HepG2 (cell line): ENCODE measurements around the gene MMS19. TPM values are rescaled to one million over a fixed set of nuclear protein-coding genes. Genes with fewer than 3 reads are reported as not detected.
A peak's percentile ranks its signal among the peaks of the same experiment; 100 is the strongest.

Source experiments
- ASH2L ChIP-seq: fragments of 300-600, 200-600 bp; sonication (generic); IDR thresholded peaks from 2 replicates; pipeline ENCODE4 v1.7.0; 2017; ENCODE audit warnings: low read depth, mild to moderate bottlenecking, moderate library complexity, mixed read lengths, low read length; ENCODE audit not compliant: insufficient read length
- CHCHD3 ChIP-seq: sonication (generic); formaldehyde crosslinking; IDR thresholded peaks from 2 replicates; pipeline ENCODE4 v1.8.0; 2022; ENCODE audit warnings: mild to moderate bottlenecking, missing genetic modification reagents, moderate library complexity
- MXD4 ChIP-seq: IDR thresholded peaks from 2 replicates; pipeline ENCODE4 v1.6.1; 2016; ENCODE audit warnings: mild to moderate bottlenecking, missing biosample characterization, missing genetic modification reagents
- NONO ChIP-seq, 2 experiments: fragments of 450-650 bp in 1 of 2; sonication (generic) in 1 of 2; formaldehyde crosslinking in 1 of 2; IDR thresholded peaks in 1 of 2; conservative IDR thresholded peaks in 1 of 2; 2 replicates each; pipeline versions ENCODE4 v1.6.1 to v1.8.0; 2017 to 2022; ENCODE audit warnings: mild to moderate bottlenecking in 1 of 2, missing genetic modification reagents in 1 of 2, moderate library complexity in 1 of 2
- NR2F2 ChIP-seq: IDR thresholded peaks from 2 replicates; pipeline ENCODE4 v1.6.1; 2012; ENCODE audit warnings: low read depth, inconsistent platforms, borderline replicate concordance
- POLR2AphosphoS5 ChIP-seq: IDR thresholded peaks from 2 replicates; pipeline ENCODE4 v1.6.1; 2012; ENCODE audit warnings: low read depth, low read length
- SAP130 ChIP-seq: IDR thresholded peaks from 2 replicates; pipeline ENCODE4 v1.6.1; 2016; ENCODE audit warnings: low read depth
- SNAPC2 ChIP-seq: sonication (generic); formaldehyde crosslinking; IDR thresholded peaks from 2 replicates; pipeline ENCODE4 v1.8.1; 2022; ENCODE audit warnings: mild to moderate bottlenecking, missing genetic modification reagents
- SP1 ChIP-seq, 2 experiments: fragments of 450-650 bp in 1 of 2; sonication (generic) in 1 of 2; formaldehyde crosslinking in 1 of 2; IDR thresholded peaks; 2 replicates each; pipeline versions ENCODE4 v1.4.0 to v1.6.1; 2016 to 2020; ENCODE audit warnings: missing genetic modification reagents in 1 of 2
- SP2 ChIP-seq: sonication (generic); formaldehyde crosslinking; IDR thresholded peaks from 2 replicates; pipeline ENCODE4 v1.5.1; 2020; ENCODE audit warnings: mild to moderate bottlenecking, missing genetic modification reagents
- TEAD3 ChIP-seq: optimal IDR thresholded peaks from 2 replicates; pipeline ENCODE3; 2016; ENCODE audit warnings: borderline replicate concordance
- WIZ ChIP-seq: sonication (generic); formaldehyde crosslinking; IDR thresholded peaks from 2 replicates; pipeline ENCODE4 v1.5.1; 2020; ENCODE audit warnings: mild to moderate bottlenecking, missing genetic modification reagents
- ZNF235 ChIP-seq: sonication (generic); formaldehyde crosslinking; IDR thresholded peaks from 2 replicates; pipeline ENCODE4 v1.8.1; 2023; ENCODE audit warnings: mild to moderate bottlenecking, missing genetic modification reagents, borderline replicate concordance
- ZNF724P ChIP-seq: sonication (generic); formaldehyde crosslinking; IDR thresholded peaks from 2 replicates; pipeline ENCODE4 v1.8.0; 2022; ENCODE audit warnings: missing genetic modification reagents, borderline replicate concordance
- ZNF776 ChIP-seq: sonication (generic); formaldehyde crosslinking; IDR thresholded peaks from 2 replicates; pipeline ENCODE4 v1.4.0; 2020; ENCODE audit warnings: mild to moderate bottlenecking, missing genetic modification reagents
- ZNF790 ChIP-seq: sonication (generic); formaldehyde crosslinking; IDR thresholded peaks from 2 replicates; pipeline ENCODE4 v1.8.0; 2022; ENCODE audit warnings: missing genetic modification reagents, mild to moderate bottlenecking, borderline replicate concordance
- ZNF83 ChIP-seq: sonication (generic); formaldehyde crosslinking; IDR thresholded peaks from 2 replicates; pipeline ENCODE4 v1.4.0; 2020; ENCODE audit warnings: missing genetic modification reagents, mild to moderate bottlenecking, borderline replicate concordance
- polyA plus RNA-seq, 8 experiments: library from polyadenylated mRNA; depleted of rRNA in 3 of 8; stranded (reverse) in 7 of 8; unstranded in 1 of 8; fragments of >200 nt; fragmentation: Illumina TruSeq in 4 of 8; extraction: Trizol in 4 of 8; gene quantifications; 2 replicates each; pipeline versions ENCODE4 v1.2.1 to v1.2.3, GENCODE V29; 2011 to 2016; ENCODE audit warnings: low read depth in 4 of 8, missing spikeins in 1 of 8, mixed read lengths in 1 of 8; ENCODE audit not compliant: insufficient read depth in 1 of 8
- total RNA-seq, 5 experiments: library from RNA; depleted of rRNA; stranded (reverse); fragments of >200 nt; fragmentation: Illumina TruSeq; extraction: Trizol; gene quantifications; 2 replicates each; pipeline ENCODE4 v1.2.3, GENCODE V29; 2016; ENCODE audit warnings: low read depth in 1 of 5
- TF ChIP-seq, protein P1 (sequence below): sonication (generic); formaldehyde crosslinking; IDR thresholded peaks from 2 replicates; pipeline ENCODE4 v1.8.0; 2022; ENCODE audit warnings: mild to moderate bottlenecking, missing genetic modification reagents, moderate library complexity
- TF ChIP-seq, protein P2 (sequence below): sonication (generic); formaldehyde crosslinking; IDR thresholded peaks from 2 replicates; pipeline ENCODE4 v1.9.0; 2022; ENCODE audit warnings: missing genetic modification reagents, mild to moderate bottlenecking, borderline replicate concordance
- TF ChIP-seq, protein P3 (sequence below): sonication (generic); formaldehyde crosslinking; IDR thresholded peaks from 2 replicates; pipeline ENCODE4 v1.4.0; 2020; ENCODE audit warnings: missing genetic modification reagents, low read depth, mild to moderate bottlenecking, borderline replicate concordance
- TF ChIP-seq, protein P4 (sequence below): sonication (generic); formaldehyde crosslinking; conservative IDR thresholded peaks from 2 replicates; pipeline ENCODE4 v1.8.0; 2022; ENCODE audit warnings: mild to moderate bottlenecking, moderate library complexity, missing genetic modification reagents
- TF ChIP-seq, protein P5 (sequence below): IDR thresholded peaks from 2 replicates; pipeline ENCODE4 v1.6.1; 2016; ENCODE audit warnings: missing compliant biosample characterization, missing genetic modification reagents, borderline replicate concordance

The MMS19 gene
- total and polyA plus RNA-seq, 2 of the 13 experiments (the other 11 are each of a cell fraction or from before 2014, with no cell fraction given) = 76.4 to 107 TPM

DNA sequence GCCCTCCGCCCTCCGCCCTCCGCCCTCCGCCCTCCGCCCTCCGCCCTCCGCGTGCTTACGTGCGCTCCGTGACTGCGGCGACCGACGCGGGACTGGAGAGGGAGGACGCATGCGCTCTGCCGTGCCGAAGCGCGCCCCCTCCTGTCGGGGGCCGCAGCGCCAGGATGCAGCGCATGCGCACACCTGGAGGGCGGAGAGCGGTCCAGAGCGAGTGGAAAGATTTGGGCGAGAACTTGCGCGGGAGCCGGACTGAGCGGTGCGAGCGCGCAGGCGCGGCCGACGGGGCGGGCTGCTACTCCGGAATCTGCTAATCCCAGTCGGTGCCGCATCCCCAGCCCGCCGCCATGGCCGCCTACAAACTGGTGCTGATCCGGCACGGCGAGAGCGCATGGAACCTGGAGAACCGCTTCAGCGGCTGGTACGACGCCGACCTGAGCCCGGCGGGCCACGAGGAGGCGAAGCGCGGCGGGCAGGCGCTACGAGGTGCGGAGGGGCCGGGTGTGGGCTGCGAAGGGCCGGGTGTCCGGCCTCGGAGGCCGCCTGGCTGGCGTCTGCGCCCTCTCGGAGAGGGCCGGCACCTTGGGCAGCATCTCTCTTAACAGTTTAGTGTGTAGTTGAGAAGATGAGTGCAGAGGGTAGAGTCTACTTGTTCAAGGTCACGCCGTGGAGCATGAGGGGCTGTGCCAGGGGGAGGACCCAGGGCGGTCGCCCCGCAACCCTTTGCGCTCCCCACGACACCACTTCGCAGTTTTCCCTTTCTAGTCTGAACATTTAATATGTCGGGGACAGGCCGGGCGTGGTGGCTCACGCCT, 72.1 kb downstream of the MMS19 start, which contains the start of gene PGAM1 (continued):
- TF ChIP-seq MXD4 (peak; percentile 73), SAP130 (CRISPR knock-in tag) (peak; percentile 76), ASH2L (peak; percentile 59), POLR2AphosphoS5 (peak; percentile 61), SP1 (IDR thresholded peaks at IDR 0.05) (no peak), SP1 (CRISPR knock-in tag; IDR thresholded peaks at IDR 0.05) (peak; percentile 65; the same call in 1 of the 2 replicates), ZNF724P (CRISPR knock-in tag) (peak; percentile 62; the same call in 1 of the 2 replicates), ZNF235 (CRISPR knock-in tag) (no peak), NR2F2 (no peak), WIZ (CRISPR knock-in tag) (0 out of 2 replicates have a peak, but pooled peaks have one; percentile 48), CHCHD3 (0 out of 2 replicates have a peak, but pooled peaks have one; percentile 71), SP2 (CRISPR knock-in tag) (no peak), TEAD3 (peak; percentile 25), ZNF790 (CRISPR knock-in tag) (0 out of 2 replicates have a peak, but pooled peaks have one; percentile 31), NONO (IDR thresholded peaks at IDR 0.05) (no peak), NONO (CRISPR knock-in tag; conservative IDR thresholded peaks at IDR 0.05) (peak; percentile 43), ZNF776 (CRISPR knock-in tag) (0 out of 2 replicates have a peak, but pooled peaks have one; percentile 39), ZNF83 (no peak), SNAPC2 (CRISPR knock-in tag) (no peak)
- TF ChIP-seq, protein P1, sequence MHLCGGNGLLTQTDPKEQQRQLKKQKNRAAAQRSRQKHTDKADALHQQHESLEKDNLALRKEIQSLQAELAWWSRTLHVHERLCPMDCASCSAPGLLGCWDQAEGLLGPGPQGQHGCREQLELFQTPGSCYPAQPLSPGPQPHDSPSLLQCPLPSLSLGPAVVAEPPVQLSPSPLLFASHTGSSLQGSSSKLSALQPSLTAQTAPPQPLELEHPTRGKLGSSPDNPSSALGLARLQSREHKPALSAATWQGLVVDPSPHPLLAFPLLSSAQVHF = 0 out of 2 replicates have a peak, but pooled peaks have one; percentile 61
- TF ChIP-seq, protein P2, sequence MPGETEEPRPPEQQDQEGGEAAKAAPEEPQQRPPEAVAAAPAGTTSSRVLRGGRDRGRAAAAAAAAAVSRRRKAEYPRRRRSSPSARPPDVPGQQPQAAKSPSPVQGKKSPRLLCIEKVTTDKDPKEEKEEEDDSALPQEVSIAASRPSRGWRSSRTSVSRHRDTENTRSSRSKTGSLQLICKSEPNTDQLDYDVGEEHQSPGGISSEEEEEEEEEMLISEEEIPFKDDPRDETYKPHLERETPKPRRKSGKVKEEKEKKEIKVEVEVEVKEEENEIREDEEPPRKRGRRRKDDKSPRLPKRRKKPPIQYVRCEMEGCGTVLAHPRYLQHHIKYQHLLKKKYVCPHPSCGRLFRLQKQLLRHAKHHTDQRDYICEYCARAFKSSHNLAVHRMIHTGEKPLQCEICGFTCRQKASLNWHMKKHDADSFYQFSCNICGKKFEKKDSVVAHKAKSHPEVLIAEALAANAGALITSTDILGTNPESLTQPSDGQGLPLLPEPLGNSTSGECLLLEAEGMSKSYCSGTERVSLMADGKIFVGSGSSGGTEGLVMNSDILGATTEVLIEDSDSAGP (CRISPR knock-in tag) = peak; percentile 84
- TF ChIP-seq, protein P3, sequence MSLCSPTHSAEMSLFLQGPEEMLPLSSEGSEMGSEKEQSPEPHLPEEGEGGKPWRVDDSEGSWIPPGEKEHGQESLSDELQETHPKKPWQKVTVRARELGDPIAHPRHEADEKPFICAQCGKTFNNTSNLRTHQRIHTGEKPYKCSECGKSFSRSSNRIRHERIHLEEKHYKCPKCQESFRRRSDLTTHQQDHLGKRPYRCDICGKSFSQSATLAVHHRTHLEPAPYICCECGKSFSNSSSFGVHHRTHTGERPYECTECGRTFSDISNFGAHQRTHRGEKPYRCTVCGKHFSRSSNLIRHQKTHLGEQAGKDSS = no peak
- TF ChIP-seq, protein P4, sequence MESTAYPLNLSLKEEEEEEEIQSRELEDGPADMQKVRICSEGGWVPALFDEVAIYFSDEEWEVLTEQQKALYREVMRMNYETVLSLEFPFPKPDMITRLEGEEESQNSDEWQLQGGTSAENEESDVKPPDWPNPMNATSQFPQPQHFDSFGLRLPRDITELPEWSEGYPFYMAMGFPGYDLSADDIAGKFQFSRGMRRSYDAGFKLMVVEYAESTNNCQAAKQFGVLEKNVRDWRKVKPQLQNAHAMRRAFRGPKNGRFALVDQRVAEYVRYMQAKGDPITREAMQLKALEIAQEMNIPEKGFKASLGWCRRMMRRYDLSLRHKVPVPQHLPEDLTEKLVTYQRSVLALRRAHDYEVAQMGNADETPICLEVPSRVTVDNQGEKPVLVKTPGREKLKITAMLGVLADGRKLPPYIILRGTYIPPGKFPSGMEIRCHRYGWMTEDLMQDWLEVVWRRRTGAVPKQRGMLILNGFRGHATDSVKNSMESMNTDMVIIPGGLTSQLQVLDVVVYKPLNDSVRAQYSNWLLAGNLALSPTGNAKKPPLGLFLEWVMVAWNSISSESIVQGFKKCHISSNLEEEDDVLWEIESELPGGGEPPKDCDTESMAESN (CRISPR knock-in tag) = peak; percentile 73
- TF ChIP-seq, protein P5, sequence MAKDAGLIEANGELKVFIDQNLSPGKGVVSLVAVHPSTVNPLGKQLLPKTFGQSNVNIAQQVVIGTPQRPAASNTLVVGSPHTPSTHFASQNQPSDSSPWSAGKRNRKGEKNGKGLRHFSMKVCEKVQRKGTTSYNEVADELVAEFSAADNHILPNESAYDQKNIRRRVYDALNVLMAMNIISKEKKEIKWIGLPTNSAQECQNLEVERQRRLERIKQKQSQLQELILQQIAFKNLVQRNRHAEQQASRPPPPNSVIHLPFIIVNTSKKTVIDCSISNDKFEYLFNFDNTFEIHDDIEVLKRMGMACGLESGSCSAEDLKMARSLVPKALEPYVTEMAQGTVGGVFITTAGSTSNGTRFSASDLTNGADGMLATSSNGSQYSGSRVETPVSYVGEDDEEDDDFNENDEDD (CRISPR knock-in tag) = peak; percentile 79; the same call in 1 of the 2 replicates
